Measurements from ENCODE around the gene GPX3. TPM values are rescaled to one million over a fixed set of nuclear protein-coding genes. Genes with fewer than 3 reads are reported as not detected.

Gene GPX3
- total and polyA plus RNA-seq, 2 of the 13 experiments (the other 11 are each of a cell fraction or from before 2014, with no cell fraction given), result 33.8 to 1,892 TPM

GRCh38 chr5:151020304-151021110, at the start of gene GPX3 (continued):
- TF ChIP-seq HNRNPH1 (optimal IDR thresholded peaks at IDR 0.05; ENCODE audit: low read depth, low read length) (no peak), ATM (IDR thresholded peaks at IDR 0.05; ENCODE audit: borderline replicate concordance) (no peak), ZNF841 (CRISPR knock-in tag; IDR thresholded peaks at IDR 0.05; ENCODE audit: borderline replicate concordance) (no peak), ZBTB38 (CRISPR knock-in tag; IDR thresholded peaks at IDR 0.05) (peak; percentile 68; the same call in 1 of the 2 replicates), SMYD3 (CRISPR knock-in tag; IDR thresholded peaks at IDR 0.05) (peak; percentile 71; the same call in 1 of the 2 replicates), NFE2L1 (CRISPR knock-in tag; IDR thresholded peaks at IDR 0.05; ENCODE audit: borderline replicate concordance) (no peak), ASH2L (IDR thresholded peaks at IDR 0.05; ENCODE audit: insufficient read length, low read depth, low read length) (peak; percentile 53), ZMYM2 (CRISPR knock-in tag; IDR thresholded peaks at IDR 0.05) (0 out of 2 replicates have a peak, but pooled peaks have one; percentile 31), BRCA1 (CRISPR knock-in tag; IDR thresholded peaks at IDR 0.05) (peak; percentile 32; the same call in 1 of the 2 replicates), ZNF784 (CRISPR knock-in tag; IDR thresholded peaks at IDR 0.05; ENCODE audit: borderline replicate concordance) (no peak; the same call in 1 of the 2 replicates), SOX13 (IDR thresholded peaks at IDR 0.05) (no peak), SOX13 (CRISPR knock-in tag; conservative IDR thresholded peaks at IDR 0.05 in 1 of 2, IDR thresholded peaks at IDR 0.05 in 1 of 2) (peak in 1 of 2 experiments; percentile 44; a peak in 1 of 4 replicates), ZNF589 (CRISPR knock-in tag; conservative IDR thresholded peaks at IDR 0.05) (0 out of 2 replicates have a peak, but pooled peaks have one; percentile 61), FOXA1 (IDR thresholded peaks at IDR 0.05) (no peak), FOXA1 (CRISPR knock-in tag; IDR thresholded peaks at IDR 0.05) (peak; percentile 3; the same call in 1 of the 2 replicates), LCORL (IDR thresholded peaks at IDR 0.05) (no peak), LCORL (CRISPR knock-in tag; IDR thresholded peaks at IDR 0.05) (peak; percentile 97), HDAC1 (CRISPR knock-in tag; IDR thresholded peaks at IDR 0.05) (peak; percentile 90), ZNF687 (CRISPR knock-in tag; IDR thresholded peaks at IDR 0.05) (peak; percentile 92), ZNF773 (CRISPR knock-in tag; IDR thresholded peaks at IDR 0.05; ENCODE audit: borderline replicate concordance) (peak; percentile 37; the same call in 1 of the 2 replicates), ZFP91 (CRISPR knock-in tag; IDR thresholded peaks at IDR 0.05; ENCODE audit: borderline replicate concordance) (peak; percentile 87; the same call in 1 of the 2 replicates), ZNF30 (CRISPR knock-in tag; IDR thresholded peaks at IDR 0.05) (no peak), ZNF101 (CRISPR knock-in tag; IDR thresholded peaks at IDR 0.05; ENCODE audit: borderline replicate concordance, low read depth) (no peak), SALL2 (CRISPR knock-in tag; IDR thresholded peaks at IDR 0.05) (no peak; the same call in 1 of the 2 replicates)
